ENCODE measurements around the gene IL12RB2. TPM values are rescaled to one million over a fixed set of nuclear protein-coding genes. Genes with fewer than 3 reads are reported as not detected.
A peak's percentile ranks its signal among the peaks of the same experiment; 100 is the strongest.

Gene IL12RB2
- total and polyA plus RNA-seq, 10 of the 15 experiments (the other 5 are each of a cell fraction or from before 2014, with no cell fraction given), result 0.15 to 1.1 (median 0.54) TPM; not detected in 1

GRCh38 chr1:67339623-67340343 lies 32.1 kb downstream of the IL12RB2 start (continued):
- TF ChIP-seq RELB (IDR thresholded peaks at IDR 0.05; ENCODE audit: low read depth) (no peak), PAX8 (IDR thresholded peaks at IDR 0.05) (no peak), IKZF2 (IDR thresholded peaks at IDR 0.05) (peak; percentile 76 to 78), GABPA (IDR thresholded peaks at IDR 0.05; ENCODE audit: low read depth) (no peak), USF1 (IDR thresholded peaks at IDR 0.05; ENCODE audit: borderline replicate concordance, extremely low read length, insufficient read depth, low read depth, low read length) (no peak), TCF3 (IDR thresholded peaks at IDR 0.05; ENCODE audit: borderline replicate concordance, insufficient read depth, low read depth, low read length) (no peak), CBX3 (IDR thresholded peaks at IDR 0.05; ENCODE audit: borderline replicate concordance, low read depth) (no peak), RUNX3 (IDR thresholded peaks at IDR 0.05; ENCODE audit: low read length) (peak; percentile 8; the same call in 1 of the 2 replicates), ZNF207 (IDR thresholded peaks at IDR 0.05; ENCODE audit: borderline replicate concordance) (no peak), SIN3A (IDR thresholded peaks at IDR 0.05; ENCODE audit: low read depth, low read length) (no peak), POLR2AphosphoS5 (IDR thresholded peaks at IDR 0.05; ENCODE audit: low read length) (no peak), ZBTB40 (IDR thresholded peaks at IDR 0.05; ENCODE audit: borderline replicate concordance) (no peak), TAF1 (IDR thresholded peaks at IDR 0.05; ENCODE audit: borderline replicate concordance, low read depth, low read length) (no peak), KDM1A (IDR thresholded peaks at IDR 0.05; ENCODE audit: borderline replicate concordance) (no peak), NFYA (IDR thresholded peaks at IDR 0.05; ENCODE audit: borderline replicate concordance, low read depth, low read length) (no peak)
- TF ChIP-seq, protein P1, sequence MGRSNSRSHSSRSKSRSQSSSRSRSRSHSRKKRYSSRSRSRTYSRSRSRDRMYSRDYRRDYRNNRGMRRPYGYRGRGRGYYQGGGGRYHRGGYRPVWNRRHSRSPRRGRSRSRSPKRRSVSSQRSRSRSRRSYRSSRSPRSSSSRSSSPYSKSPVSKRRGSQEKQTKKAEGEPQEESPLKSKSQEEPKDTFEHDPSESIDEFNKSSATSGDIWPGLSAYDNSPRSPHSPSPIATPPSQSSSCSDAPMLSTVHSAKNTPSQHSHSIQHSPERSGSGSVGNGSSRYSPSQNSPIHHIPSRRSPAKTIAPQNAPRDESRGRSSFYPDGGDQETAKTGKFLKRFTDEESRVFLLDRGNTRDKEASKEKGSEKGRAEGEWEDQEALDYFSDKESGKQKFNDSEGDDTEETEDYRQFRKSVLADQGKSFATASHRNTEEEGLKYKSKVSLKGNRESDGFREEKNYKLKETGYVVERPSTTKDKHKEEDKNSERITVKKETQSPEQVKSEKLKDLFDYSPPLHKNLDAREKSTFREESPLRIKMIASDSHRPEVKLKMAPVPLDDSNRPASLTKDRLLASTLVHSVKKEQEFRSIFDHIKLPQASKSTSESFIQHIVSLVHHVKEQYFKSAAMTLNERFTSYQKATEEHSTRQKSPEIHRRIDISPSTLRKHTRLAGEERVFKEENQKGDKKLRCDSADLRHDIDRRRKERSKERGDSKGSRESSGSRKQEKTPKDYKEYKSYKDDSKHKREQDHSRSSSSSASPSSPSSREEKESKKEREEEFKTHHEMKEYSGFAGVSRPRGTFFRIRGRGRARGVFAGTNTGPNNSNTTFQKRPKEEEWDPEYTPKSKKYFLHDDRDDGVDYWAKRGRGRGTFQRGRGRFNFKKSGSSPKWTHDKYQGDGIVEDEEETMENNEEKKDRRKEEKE (IDR thresholded peaks at IDR 0.05), result no peak
- TF ChIP-seq, protein P2, sequence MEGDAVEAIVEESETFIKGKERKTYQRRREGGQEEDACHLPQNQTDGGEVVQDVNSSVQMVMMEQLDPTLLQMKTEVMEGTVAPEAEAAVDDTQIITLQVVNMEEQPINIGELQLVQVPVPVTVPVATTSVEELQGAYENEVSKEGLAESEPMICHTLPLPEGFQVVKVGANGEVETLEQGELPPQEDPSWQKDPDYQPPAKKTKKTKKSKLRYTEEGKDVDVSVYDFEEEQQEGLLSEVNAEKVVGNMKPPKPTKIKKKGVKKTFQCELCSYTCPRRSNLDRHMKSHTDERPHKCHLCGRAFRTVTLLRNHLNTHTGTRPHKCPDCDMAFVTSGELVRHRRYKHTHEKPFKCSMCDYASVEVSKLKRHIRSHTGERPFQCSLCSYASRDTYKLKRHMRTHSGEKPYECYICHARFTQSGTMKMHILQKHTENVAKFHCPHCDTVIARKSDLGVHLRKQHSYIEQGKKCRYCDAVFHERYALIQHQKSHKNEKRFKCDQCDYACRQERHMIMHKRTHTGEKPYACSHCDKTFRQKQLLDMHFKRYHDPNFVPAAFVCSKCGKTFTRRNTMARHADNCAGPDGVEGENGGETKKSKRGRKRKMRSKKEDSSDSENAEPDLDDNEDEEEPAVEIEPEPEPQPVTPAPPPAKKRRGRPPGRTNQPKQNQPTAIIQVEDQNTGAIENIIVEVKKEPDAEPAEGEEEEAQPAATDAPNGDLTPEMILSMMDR (IDR thresholded peaks at IDR 0.05 in 2 of 3, conservative IDR thresholded peaks at IDR 0.05 in 1 of 3; ENCODE audit: control insufficient read depth in 2 of 3, extremely low read depth in 1 of 3, insufficient read depth in 1 of 3, low read depth in 3 of 3, low read length in 3 of 3), result no peak
